Activated CD4-positive, alpha-beta T cell treated with anti-CD3 and anti-CD28 coated beads, Interleukin-2, amount 10 ng/mL, durations not matched to agents 24 days and 14 days (primary cell): ENCODE measurements around the gene LPAR1. TPM values are rescaled to one million over a fixed set of nuclear protein-coding genes. Genes with fewer than 3 reads are reported as not detected.
"Not testable (repeated sequence)": the region's sequence is repeated elsewhere in the genome, so short reads cannot be mapped to it uniquely, and the experiment has no call there.

Experiments
- DNase-seq: peaks from one replicate; pipeline ENCODE4 v3.0.0; 2022
- H3K27ac Mint-ChIP-seq: one replicate; pipeline ENCODE4 v1.8.0; 2022; ENCODE audit warnings: mild to moderate bottlenecking, mixed read lengths
- H3K27me3 Mint-ChIP-seq: one replicate; pipeline ENCODE4 v1.8.0; 2022; ENCODE audit warnings: mixed read lengths
- H3K36me3 Mint-ChIP-seq: one replicate; pipeline ENCODE4 v1.8.0; 2022; ENCODE audit warnings: low read depth, mild to moderate bottlenecking, mixed read lengths
- H3K4me1 Mint-ChIP-seq: one replicate; pipeline ENCODE4 v1.8.0; 2021; ENCODE audit warnings: mixed read lengths
- H3K4me3 Mint-ChIP-seq: one replicate; pipeline ENCODE4 v1.8.0; 2022; ENCODE audit warnings: mild to moderate bottlenecking, moderate library complexity, mixed read lengths
- H3K9me3 Mint-ChIP-seq: one replicate; pipeline ENCODE4 v1.8.0; 2021; ENCODE audit warnings: mixed read lengths
- intact Hi-C: fragments of 100-400 bp; cut with micrococcal nuclease; formaldehyde crosslinking; loops from one replicate; pipeline ENCODE4 v1.15.1; 2023
- total RNA-seq: library from RNA; stranded (reverse); gene quantifications from 2 replicates; pipeline ENCODE4 v1.2.3, GENCODE V29; 2022

Gene LPAR1
- total RNA-seq, 1 donor from 2014 or later: not detected

GRCh38 chr9:110828264-110828663 lies 210.0 kb downstream of the LPAR1 start:
- Mint-ChIP-seq H3K4me3 (no peak overlapping the region), H3K27me3 (no peaks in the 10 kb centered on the region), H3K9me3 (no peaks in the 10 kb centered on the region), H3K36me3 (no peaks in the 10 kb centered on the region), H3K27ac (no peak overlapping the region), H3K4me1 (no peaks in the 10 kb centered on the region)
- intact Hi-C loops: no loop called here
- no peak for DNase-seq

- H3K27me3 Mint-ChIP-seq, H3K4me1 Mint-ChIP-seq, H3K9me3 Mint-ChIP-seq, H3K4me3 Mint-ChIP-seq, intact Hi-C loops, H3K36me3 Mint-ChIP-seq, DNase-seq, H3K27ac Mint-ChIP-seq: not testable (repeated sequence)
Measured at GRCh38 chr9:110826400-110826799, 211.9 kb downstream of the LPAR1 start.

GRCh38 chr9:110825950-110826349 lies 212.3 kb downstream of the LPAR1 start:
- H3K4me1 Mint-ChIP-seq: no peaks in the 10 kb centered on the region
- intact Hi-C loops: no loop called here
- no peak for DNase-seq

GRCh38 chr9:110825129-110825528 lies 213.1 kb downstream of the LPAR1 start:
- H3K36me3 Mint-ChIP-seq, intact Hi-C loops, H3K9me3 Mint-ChIP-seq, H3K4me1 Mint-ChIP-seq, DNase-seq, H3K27ac Mint-ChIP-seq, H3K4me3 Mint-ChIP-seq, H3K27me3 Mint-ChIP-seq: not testable (repeated sequence)

More at GRCh38 chr9:110825950-110826349, 212.3 kb downstream of the LPAR1 start:
- Mint-ChIP-seq H3K4me3 (no peak overlapping the region), H3K27ac (no peak overlapping the region), H3K9me3 (peaks cover 3% of the 10 kb centered on the region), H3K27me3 (no peaks in the 10 kb centered on the region), H3K36me3 (no peaks in the 10 kb centered on the region)
